Measurements from ENCODE around the gene PSMD13. TPM values are rescaled to one million over a fixed set of nuclear protein-coding genes. Genes with fewer than 3 reads are reported as not detected.

PSMD13 gene
- polyA plus RNA-seq, 1 donor (not counting 4 experiments of a cell fraction or from before 2014, with no cell fraction given), result 184 TPM

DNA sequence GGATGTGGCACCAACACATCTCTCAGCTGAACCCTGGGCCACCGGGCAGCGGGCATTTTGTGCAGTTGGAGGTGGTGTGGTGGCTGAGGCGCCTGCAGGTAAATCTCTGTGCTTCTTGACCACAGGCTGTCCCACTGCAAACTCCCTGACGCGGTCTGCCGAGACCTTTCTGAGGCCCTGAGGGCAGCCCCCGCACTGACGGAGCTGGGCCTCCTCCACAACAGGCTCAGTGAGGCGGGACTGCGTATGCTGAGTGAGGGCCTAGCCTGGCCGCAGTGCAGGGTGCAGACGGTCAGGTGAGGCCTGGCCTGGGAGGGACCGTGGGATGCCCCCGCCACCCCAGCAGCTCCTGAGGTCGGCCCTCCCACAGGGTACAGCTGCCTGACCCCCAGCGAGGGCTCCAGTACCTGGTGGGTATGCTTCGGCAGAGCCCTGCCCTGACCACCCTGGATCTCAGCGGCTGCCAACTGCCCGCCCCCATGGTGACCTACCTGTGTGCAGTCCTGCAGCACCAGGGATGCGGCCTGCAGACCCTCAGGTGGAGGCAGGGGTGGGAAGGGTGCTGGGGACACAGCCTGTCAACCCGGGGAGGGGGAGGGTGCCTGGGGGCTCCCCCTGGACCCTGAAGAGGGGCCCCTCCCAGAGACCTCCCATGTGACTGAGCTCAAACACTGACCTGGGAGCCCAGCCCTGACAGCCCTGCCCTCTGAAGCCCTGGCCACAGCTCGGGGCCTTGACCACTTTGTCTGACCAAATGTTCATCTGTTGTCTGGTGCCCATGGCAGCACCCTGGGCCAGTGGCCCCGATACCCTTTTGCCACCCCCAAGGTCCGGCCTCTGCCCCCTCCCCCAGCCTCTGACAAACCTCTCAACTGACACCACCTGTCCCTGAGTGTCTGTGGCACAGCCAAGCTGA, 47.6 kb downstream of the PSMD13 start:
- Histone ChIP-seq H3K27me3 (ENCODE audit: control insufficient read depth, extremely low read depth, insufficient read depth, low read length) (peaks cover 68% of the 10 kb centered on the region), H3K9me1 (ENCODE audit: control insufficient read depth, extremely low read depth, insufficient read depth, low read length) (no peaks in the 10 kb centered on the region), H3K4me2 (ENCODE audit: control insufficient read depth, extremely low read depth, insufficient read depth, low read depth, low read length) (no peak overlapping the region), H3K79me2 (ENCODE audit: control insufficient read depth, insufficient read depth, low read length) (no peaks in the 10 kb centered on the region), H4K20me1 (ENCODE audit: control insufficient read depth, extremely low read depth, insufficient read depth, low read length) (no peaks in the 10 kb centered on the region), H3K4me1 (ENCODE audit: control insufficient read depth, extremely low read depth, insufficient read depth, low read length) (peaks cover 7% of the 10 kb centered on the region), H3K4me3 (ENCODE audit: control insufficient read depth in 2 of 3, extremely low read depth in 1 of 3, insufficient read depth in 2 of 3, low read depth in 1 of 3, low read length in 3 of 3) (no peak overlapping the region), H3K27ac (ENCODE audit: control insufficient read depth, insufficient read depth, low read length) (no peak overlapping the region), H3K36me3 (ENCODE audit: control insufficient read depth in 2 of 2, extremely low read depth in 1 of 2, insufficient read depth in 2 of 2, low read length in 2 of 2) (no peaks in the 10 kb centered on the region), H3K9me3 (ENCODE audit: control insufficient read depth, low read depth, low read length) (no peaks in the 10 kb centered on the region), H3K9ac (ENCODE audit: control insufficient read depth, extremely low read depth, insufficient read depth, low read length) (no peak overlapping the region), H2AFZ (ENCODE audit: control insufficient read depth, low read length) (no peak overlapping the region)
- DNase-seq (ENCODE audit: low read depth, low spot score) (no peak), FAIRE-seq (no peak)
- dilution Hi-C loops (cut with MboI; ENCODE audit: extremely low pct_ligation_motif_present, low sequenced_read_pairs), result no loop called here
- TF ChIP-seq, protein P1, sequence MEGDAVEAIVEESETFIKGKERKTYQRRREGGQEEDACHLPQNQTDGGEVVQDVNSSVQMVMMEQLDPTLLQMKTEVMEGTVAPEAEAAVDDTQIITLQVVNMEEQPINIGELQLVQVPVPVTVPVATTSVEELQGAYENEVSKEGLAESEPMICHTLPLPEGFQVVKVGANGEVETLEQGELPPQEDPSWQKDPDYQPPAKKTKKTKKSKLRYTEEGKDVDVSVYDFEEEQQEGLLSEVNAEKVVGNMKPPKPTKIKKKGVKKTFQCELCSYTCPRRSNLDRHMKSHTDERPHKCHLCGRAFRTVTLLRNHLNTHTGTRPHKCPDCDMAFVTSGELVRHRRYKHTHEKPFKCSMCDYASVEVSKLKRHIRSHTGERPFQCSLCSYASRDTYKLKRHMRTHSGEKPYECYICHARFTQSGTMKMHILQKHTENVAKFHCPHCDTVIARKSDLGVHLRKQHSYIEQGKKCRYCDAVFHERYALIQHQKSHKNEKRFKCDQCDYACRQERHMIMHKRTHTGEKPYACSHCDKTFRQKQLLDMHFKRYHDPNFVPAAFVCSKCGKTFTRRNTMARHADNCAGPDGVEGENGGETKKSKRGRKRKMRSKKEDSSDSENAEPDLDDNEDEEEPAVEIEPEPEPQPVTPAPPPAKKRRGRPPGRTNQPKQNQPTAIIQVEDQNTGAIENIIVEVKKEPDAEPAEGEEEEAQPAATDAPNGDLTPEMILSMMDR (optimal IDR thresholded peaks at IDR 0.05 in 1 of 3, IDR thresholded peaks at IDR 0.05 in 1 of 3, conservative IDR thresholded peaks at IDR 0.05 in 1 of 3; ENCODE audit: extremely low read depth in 1 of 3, insufficient read depth in 2 of 3, low read length in 3 of 3), result no peak
- TF ChIP-seq EZH2 (IDR thresholded peaks at IDR 0.05; ENCODE audit: low read length), result no peak

DNA sequence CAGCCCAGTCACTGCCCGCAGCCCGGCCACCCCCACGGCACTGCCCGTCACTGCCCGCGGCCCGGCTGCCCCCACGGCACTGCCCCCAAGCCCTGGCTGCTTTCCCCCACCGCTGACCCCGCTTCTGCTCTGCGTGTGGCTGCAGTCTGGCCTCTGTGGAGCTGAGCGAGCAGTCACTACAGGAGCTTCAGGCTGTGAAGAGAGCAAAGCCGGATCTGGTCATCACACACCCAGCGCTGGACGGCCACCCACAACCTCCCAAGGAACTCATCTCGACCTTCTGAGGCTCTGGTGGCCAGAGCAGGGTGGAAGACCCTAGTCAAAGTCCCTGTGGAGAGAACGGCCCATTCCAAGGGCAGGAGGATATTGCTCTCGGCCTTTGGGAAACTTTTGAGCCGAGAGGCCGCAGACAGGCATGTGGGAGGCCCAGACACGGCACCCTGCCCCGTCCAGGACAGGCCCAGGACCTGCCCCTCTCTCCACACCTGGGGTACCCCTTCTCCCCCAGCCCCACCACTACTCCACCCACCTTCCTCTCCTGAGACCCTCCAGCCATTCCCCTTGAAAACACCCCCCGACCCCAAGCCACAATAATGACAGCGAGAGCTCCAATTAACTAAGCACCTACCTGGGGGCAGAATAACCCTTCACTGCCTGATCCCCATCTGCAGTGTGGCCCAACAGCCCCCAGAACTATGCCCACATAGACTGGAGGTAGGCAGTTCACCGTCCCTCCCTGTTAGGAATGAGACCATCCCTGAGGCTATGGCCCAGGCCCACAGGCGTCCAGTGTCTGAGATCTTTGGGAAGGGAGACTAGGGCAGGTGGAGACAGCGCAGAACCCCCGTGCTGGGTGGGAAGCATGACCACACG, 48.5 kb downstream of the PSMD13 start:
- no peak for DNase-seq (ENCODE audit: low read depth, low spot score)
- dilution Hi-C loops (cut with MboI; ENCODE audit: extremely low pct_ligation_motif_present, low sequenced_read_pairs), result no loop called here
- peaks cover 60% of the 10 kb centered on the region for H3K27me3 ChIP-seq (ENCODE audit: control insufficient read depth, extremely low read depth, insufficient read depth, low read length)

More for the DNA sequence above, 48.5 kb downstream of the PSMD13 start:
- peaks cover 7% of the 10 kb centered on the region for H3K4me1 ChIP-seq (ENCODE audit: control insufficient read depth, extremely low read depth, insufficient read depth, low read length)
- no peaks in the 10 kb centered on the region for H4K20me1 ChIP-seq (ENCODE audit: control insufficient read depth, extremely low read depth, insufficient read depth, low read length)
- no peak overlapping the region for H3K4me2 ChIP-seq (ENCODE audit: control insufficient read depth, extremely low read depth, insufficient read depth, low read depth, low read length)
- H3K36me3 ChIP-seq (ENCODE audit: control insufficient read depth in 2 of 2, extremely low read depth in 1 of 2, insufficient read depth in 2 of 2, low read length in 2 of 2), result no peaks in the 10 kb centered on the region
- H3K9ac ChIP-seq (ENCODE audit: control insufficient read depth, extremely low read depth, insufficient read depth, low read length), result no peak overlapping the region
- TF ChIP-seq, protein P1 (optimal IDR thresholded peaks at IDR 0.05 in 1 of 3, IDR thresholded peaks at IDR 0.05 in 1 of 3, conservative IDR thresholded peaks at IDR 0.05 in 1 of 3; ENCODE audit: extremely low read depth in 1 of 3, insufficient read depth in 2 of 3, low read length in 3 of 3), result no peak
- TF ChIP-seq EZH2 (IDR thresholded peaks at IDR 0.05; ENCODE audit: low read length), result no peak
- no peaks in the 10 kb centered on the region for H3K9me3 ChIP-seq (ENCODE audit: control insufficient read depth, low read depth, low read length)
- H3K4me3 ChIP-seq (ENCODE audit: control insufficient read depth in 2 of 3, extremely low read depth in 1 of 3, insufficient read depth in 2 of 3, low read depth in 1 of 3, low read length in 3 of 3), result no peak overlapping the region
- H2AFZ ChIP-seq (ENCODE audit: control insufficient read depth, low read length), result no peak overlapping the region
- no peak overlapping the region for H3K27ac ChIP-seq (ENCODE audit: control insufficient read depth, insufficient read depth, low read length)
- no peaks in the 10 kb centered on the region for H3K79me2 ChIP-seq (ENCODE audit: control insufficient read depth, insufficient read depth, low read length)
- FAIRE-seq, result no peak
- H3K9me1 ChIP-seq (ENCODE audit: control insufficient read depth, extremely low read depth, insufficient read depth, low read length), result no peaks in the 10 kb centered on the region

All from keratinocyte (primary cell).